HepG2 (cell line): ENCODE data around the gene NCKAP5L. TPM values are rescaled to one million over a fixed set of nuclear protein-coding genes. Genes with fewer than 3 reads are reported as not detected.

Source experiments
- ARHGAP35 ChIP-seq: sonication (generic); formaldehyde crosslinking; IDR thresholded peaks from 2 replicates; pipeline ENCODE4 v1.9.0; 2022; ENCODE audit warnings: mild to moderate bottlenecking, inconsistent platforms, moderate library complexity, missing genetic modification reagents, borderline replicate concordance
- HMGXB3 ChIP-seq: sonication (generic); formaldehyde crosslinking; IDR thresholded peaks from 2 replicates; pipeline ENCODE4 v1.4.0; 2020; ENCODE audit warnings: missing genetic modification reagents, borderline replicate concordance
- KDM1A ChIP-seq: IDR thresholded peaks from 2 replicates; pipeline ENCODE4 v1.6.1; 2016; ENCODE audit warnings: missing compliant biosample characterization
- ONECUT2 ChIP-seq: sonication (generic); formaldehyde crosslinking; IDR thresholded peaks from 2 replicates; pipeline ENCODE4 v1.4.0; 2020; ENCODE audit warnings: missing genetic modification reagents
- SOX6 ChIP-seq, 2 experiments: fragments of 450-650 bp in 1 of 2; sonication (generic) in 1 of 2; formaldehyde crosslinking in 1 of 2; IDR thresholded peaks; 2 replicates each; pipeline versions ENCODE4 v1.4.0 to v1.6.1; 2017 to 2020; ENCODE audit warnings: antibody characterized with exemption in 1 of 2, mild to moderate bottlenecking in 1 of 2, missing genetic modification reagents in 1 of 2
- SRY ChIP-seq: sonication (generic); formaldehyde crosslinking; IDR thresholded peaks from 2 replicates; pipeline ENCODE4 v1.8.0; 2022; ENCODE audit warnings: mild to moderate bottlenecking, missing genetic modification reagents
- ZNF331 ChIP-seq: sonication (generic); formaldehyde crosslinking; IDR thresholded peaks from 2 replicates; pipeline ENCODE4 v1.4.0; 2020; ENCODE audit warnings: missing genetic modification reagents
- ZNF33A ChIP-seq: sonication (generic); formaldehyde crosslinking; IDR thresholded peaks from 2 replicates; pipeline ENCODE4 v1.5.1; 2020; ENCODE audit warnings: missing genetic modification reagents, mild to moderate bottlenecking, moderate library complexity, borderline replicate concordance
- ZNF839 ChIP-seq: sonication (generic); formaldehyde crosslinking; IDR thresholded peaks from 2 replicates; pipeline ENCODE4 v1.4.0; 2020; ENCODE audit warnings: missing genetic modification reagents, mild to moderate bottlenecking, borderline replicate concordance
- polyA plus RNA-seq, 8 experiments: library from polyadenylated mRNA; depleted of rRNA in 3 of 8; stranded (reverse) in 7 of 8; unstranded in 1 of 8; fragments of >200 nt; fragmentation: Illumina TruSeq in 4 of 8; extraction: Trizol in 4 of 8; gene quantifications; 2 replicates each; pipeline versions ENCODE4 v1.2.1 to v1.2.3, GENCODE V29; 2011 to 2016; ENCODE audit warnings: low read depth in 4 of 8, missing spikeins in 1 of 8, mixed read lengths in 1 of 8; ENCODE audit not compliant: insufficient read depth in 1 of 8
- total RNA-seq, 5 experiments: library from RNA; depleted of rRNA; stranded (reverse); fragments of >200 nt; fragmentation: Illumina TruSeq; extraction: Trizol; gene quantifications; 2 replicates each; pipeline ENCODE4 v1.2.3, GENCODE V29; 2016; ENCODE audit warnings: low read depth in 1 of 5
- TF ChIP-seq, protein P1 (sequence below): IDR thresholded peaks from 2 replicates; pipeline ENCODE4 v1.6.1; 2016; ENCODE audit warnings: low read depth, missing genetic modification reagents, missing compliant biosample characterization
- TF ChIP-seq, protein P2 (sequence below): sonication (generic); formaldehyde crosslinking; conservative IDR thresholded peaks from 2 replicates; pipeline ENCODE4 v1.8.0; 2022; ENCODE audit warnings: low read depth, missing genetic modification reagents
- TF ChIP-seq, protein P3 (sequence below), 2 experiments: sonication (generic) in 1 of 2; formaldehyde crosslinking in 1 of 2; IDR thresholded peaks; 2 replicates each; pipeline versions ENCODE4 v1.4.0 to v1.6.1; 2018 to 2020; ENCODE audit warnings: missing genetic modification reagents in 2 of 2, borderline replicate concordance in 1 of 2, low read depth in 1 of 2, mild to moderate bottlenecking in 1 of 2, missing biosample characterization in 1 of 2

NCKAP5L gene
- total and polyA plus RNA-seq, 2 of the 13 experiments (the other 11 are each of a cell fraction or from before 2014, with no cell fraction given), result 4.1 to 9.0 TPM

DNA sequence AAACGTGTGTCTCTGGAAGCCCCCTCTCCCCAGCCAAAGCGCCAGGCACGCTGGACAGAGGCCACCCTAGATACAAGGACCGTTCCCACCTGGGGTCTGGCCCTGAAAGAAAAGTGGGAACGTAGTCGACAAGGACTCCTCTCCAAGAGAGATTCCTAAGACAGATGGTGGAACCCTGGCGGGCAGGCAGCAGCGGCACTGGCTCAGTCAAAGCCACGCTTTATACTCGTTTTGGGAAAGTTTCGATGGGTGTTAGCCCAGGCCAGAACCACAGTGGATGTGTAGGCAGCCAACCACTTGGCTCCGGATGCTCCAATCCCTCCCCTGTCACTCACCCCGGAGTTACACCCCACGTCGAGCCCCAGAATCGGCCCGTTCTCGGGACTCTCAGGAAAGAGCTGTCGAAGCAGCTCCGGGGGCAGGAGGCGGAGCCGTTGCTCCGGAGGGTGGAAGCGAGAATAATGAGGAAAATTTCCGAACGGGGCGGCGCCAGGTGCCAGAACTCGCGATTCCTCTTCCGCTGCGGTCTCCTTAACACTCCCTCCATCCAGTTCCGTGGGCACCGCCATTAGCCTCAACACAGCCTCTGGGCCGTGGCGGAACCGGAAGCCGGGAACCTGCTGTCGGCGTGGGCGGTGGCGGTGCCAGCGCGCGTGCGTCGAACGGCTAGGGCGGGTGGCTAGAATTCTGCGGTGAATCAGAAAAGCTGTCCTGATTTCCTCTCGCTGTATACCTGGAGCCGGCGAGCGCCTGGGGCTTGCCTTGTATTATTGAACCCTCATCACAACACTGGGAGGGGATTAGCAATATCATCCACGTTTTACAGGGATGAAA is 14.5 kb upstream of the NCKAP5L start, which contains the start of gene BCDIN3D (continued):
- TF ChIP-seq, protein P1, sequence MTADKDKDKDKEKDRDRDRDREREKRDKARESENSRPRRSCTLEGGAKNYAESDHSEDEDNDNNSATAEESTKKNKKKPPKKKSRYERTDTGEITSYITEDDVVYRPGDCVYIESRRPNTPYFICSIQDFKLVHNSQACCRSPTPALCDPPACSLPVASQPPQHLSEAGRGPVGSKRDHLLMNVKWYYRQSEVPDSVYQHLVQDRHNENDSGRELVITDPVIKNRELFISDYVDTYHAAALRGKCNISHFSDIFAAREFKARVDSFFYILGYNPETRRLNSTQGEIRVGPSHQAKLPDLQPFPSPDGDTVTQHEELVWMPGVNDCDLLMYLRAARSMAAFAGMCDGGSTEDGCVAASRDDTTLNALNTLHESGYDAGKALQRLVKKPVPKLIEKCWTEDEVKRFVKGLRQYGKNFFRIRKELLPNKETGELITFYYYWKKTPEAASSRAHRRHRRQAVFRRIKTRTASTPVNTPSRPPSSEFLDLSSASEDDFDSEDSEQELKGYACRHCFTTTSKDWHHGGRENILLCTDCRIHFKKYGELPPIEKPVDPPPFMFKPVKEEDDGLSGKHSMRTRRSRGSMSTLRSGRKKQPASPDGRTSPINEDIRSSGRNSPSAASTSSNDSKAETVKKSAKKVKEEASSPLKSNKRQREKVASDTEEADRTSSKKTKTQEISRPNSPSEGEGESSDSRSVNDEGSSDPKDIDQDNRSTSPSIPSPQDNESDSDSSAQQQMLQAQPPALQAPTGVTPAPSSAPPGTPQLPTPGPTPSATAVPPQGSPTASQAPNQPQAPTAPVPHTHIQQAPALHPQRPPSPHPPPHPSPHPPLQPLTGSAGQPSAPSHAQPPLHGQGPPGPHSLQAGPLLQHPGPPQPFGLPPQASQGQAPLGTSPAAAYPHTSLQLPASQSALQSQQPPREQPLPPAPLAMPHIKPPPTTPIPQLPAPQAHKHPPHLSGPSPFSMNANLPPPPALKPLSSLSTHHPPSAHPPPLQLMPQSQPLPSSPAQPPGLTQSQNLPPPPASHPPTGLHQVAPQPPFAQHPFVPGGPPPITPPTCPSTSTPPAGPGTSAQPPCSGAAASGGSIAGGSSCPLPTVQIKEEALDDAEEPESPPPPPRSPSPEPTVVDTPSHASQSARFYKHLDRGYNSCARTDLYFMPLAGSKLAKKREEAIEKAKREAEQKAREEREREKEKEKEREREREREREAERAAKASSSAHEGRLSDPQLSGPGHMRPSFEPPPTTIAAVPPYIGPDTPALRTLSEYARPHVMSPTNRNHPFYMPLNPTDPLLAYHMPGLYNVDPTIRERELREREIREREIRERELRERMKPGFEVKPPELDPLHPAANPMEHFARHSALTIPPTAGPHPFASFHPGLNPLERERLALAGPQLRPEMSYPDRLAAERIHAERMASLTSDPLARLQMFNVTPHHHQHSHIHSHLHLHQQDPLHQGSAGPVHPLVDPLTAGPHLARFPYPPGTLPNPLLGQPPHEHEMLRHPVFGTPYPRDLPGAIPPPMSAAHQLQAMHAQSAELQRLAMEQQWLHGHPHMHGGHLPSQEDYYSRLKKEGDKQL (CRISPR knock-in tag), result no peak
- TF ChIP-seq ZNF33A, result no peak
- no peak for TF ChIP-seq SOX6 (IDR thresholded peaks at IDR 0.05)
- peak; percentile 35; the same call in 1 of the 2 replicates for TF ChIP-seq SOX6 (CRISPR knock-in tag; IDR thresholded peaks at IDR 0.05)
- TF ChIP-seq HMGXB3 (CRISPR knock-in tag), result no peak
- no peak for TF ChIP-seq ONECUT2 (CRISPR knock-in tag)
- TF ChIP-seq, protein P2, sequence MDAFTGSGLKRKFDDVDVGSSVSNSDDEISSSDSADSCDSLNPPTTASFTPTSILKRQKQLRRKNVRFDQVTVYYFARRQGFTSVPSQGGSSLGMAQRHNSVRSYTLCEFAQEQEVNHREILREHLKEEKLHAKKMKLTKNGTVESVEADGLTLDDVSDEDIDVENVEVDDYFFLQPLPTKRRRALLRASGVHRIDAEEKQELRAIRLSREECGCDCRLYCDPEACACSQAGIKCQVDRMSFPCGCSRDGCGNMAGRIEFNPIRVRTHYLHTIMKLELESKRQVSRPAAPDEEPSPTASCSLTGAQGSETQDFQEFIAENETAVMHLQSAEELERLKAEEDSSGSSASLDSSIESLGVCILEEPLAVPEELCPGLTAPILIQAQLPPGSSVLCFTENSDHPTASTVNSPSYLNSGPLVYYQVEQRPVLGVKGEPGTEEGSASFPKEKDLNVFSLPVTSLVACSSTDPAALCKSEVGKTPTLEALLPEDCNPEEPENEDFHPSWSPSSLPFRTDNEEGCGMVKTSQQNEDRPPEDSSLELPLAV (CRISPR knock-in tag), result no peak
- no peak for TF ChIP-seq ARHGAP35 (CRISPR knock-in tag)
- no peak for TF ChIP-seq SRY (CRISPR knock-in tag)
- no peak for TF ChIP-seq KDM1A
- 0 out of 2 replicates have a peak, but pooled peaks have one; percentile 32 for TF ChIP-seq ZNF331
- TF ChIP-seq, protein P3, sequence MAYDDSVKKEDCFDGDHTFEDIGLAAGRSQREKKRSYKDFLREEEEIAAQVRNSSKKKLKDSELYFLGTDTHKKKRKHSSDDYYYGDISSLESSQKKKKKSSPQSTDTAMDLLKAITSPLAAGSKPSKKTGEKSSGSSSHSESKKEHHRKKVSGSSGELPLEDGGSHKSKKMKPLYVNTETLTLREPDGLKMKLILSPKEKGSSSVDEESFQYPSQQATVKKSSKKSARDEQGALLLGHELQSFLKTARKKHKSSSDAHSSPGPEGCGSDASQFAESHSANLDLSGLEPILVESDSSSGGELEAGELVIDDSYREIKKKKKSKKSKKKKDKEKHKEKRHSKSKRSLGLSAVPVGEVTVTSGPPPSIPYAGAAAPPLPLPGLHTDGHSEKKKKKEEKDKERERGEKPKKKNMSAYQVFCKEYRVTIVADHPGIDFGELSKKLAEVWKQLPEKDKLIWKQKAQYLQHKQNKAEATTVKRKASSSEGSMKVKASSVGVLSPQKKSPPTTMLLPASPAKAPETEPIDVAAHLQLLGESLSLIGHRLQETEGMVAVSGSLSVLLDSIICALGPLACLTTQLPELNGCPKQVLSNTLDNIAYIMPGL (CRISPR knock-in tag; IDR thresholded peaks at IDR 0.05; ENCODE audit: borderline replicate concordance in 1 of 2, low read depth in 1 of 2), result peak; percentile 70 to 73; a peak in 2 of 4 replicates
- TF ChIP-seq ZNF839 (CRISPR knock-in tag), result no peak; the same call in 1 of the 2 replicates
